Fibroblast of mammary gland (primary cell): ENCODE measurements around the gene FMN1.

ENCODE experiments used
- DNase-seq: peaks from one replicate; pipeline ENCODE4 v3.0.0-alpha.2; 2010; ENCODE audit warnings: low read depth
- H3K4me3 ChIP-seq: 2 replicates; pipeline ENCODE4 v1.5.1; 2011; ENCODE audit warnings: low read depth, mild to moderate bottlenecking, low read length, moderate library complexity; ENCODE audit not compliant: control insufficient read depth
- CTCF ChIP-seq: conservative IDR thresholded peaks from 2 replicates; pipeline ENCODE4 v1.5.1; 2011; ENCODE audit warnings: low read depth, low read length, inconsistent platforms; ENCODE audit not compliant: control insufficient read depth, insufficient read depth

Gene FMN1

GRCh38 chr15:33109345-33109744 is 85.2 kb downstream of the FMN1 start:
- no peak overlapping the region for H3K4me3 ChIP-seq
- no peak for DNase-seq
- TF ChIP-seq CTCF: no peak

GRCh38 chr15:33108518-33108917 is 86.0 kb downstream of the FMN1 start:
- no peak overlapping the region for H3K4me3 ChIP-seq
- no peak for DNase-seq
- no peak for TF ChIP-seq CTCF

GRCh38 chr15:33107950-33108349 is 86.6 kb downstream of the FMN1 start:
- DNase-seq: peak; percentile 68
- no peak overlapping the region for H3K4me3 ChIP-seq
- no peak for TF ChIP-seq CTCF

- TF ChIP-seq CTCF: no peak
- H3K4me3 ChIP-seq: no peak overlapping the region
- DNase-seq: peak; percentile 83
Measured at GRCh38 chr15:33104212-33104611, 90.3 kb downstream of the FMN1 start.

GRCh38 chr15:33101036-33101435 is 93.5 kb downstream of the FMN1 start:
- DNase-seq: peak; percentile 49
- TF ChIP-seq CTCF: no peak
- H3K4me3 ChIP-seq: no peak overlapping the region

GRCh38 chr15:33100314-33100713 is 94.2 kb downstream of the FMN1 start:
- no peak for DNase-seq
- TF ChIP-seq CTCF: no peak
- H3K4me3 ChIP-seq: no peak overlapping the region

GRCh38 chr15:33099739-33100138 is 94.8 kb downstream of the FMN1 start:
- no peak for DNase-seq
- no peak for TF ChIP-seq CTCF
- no peak overlapping the region for H3K4me3 ChIP-seq
